Heart left ventricle (tissue), 16 donors: ENCODE measurements around the gene EMC10. TPM values are rescaled to one million over a fixed set of nuclear protein-coding genes. Genes with fewer than 3 reads are reported as not detected.

Experiments
- ATAC-seq, 4 donors: fragments of 200-7000 bp; cut with Tn5 transposase; one replicate each; pipeline ENCODE4 v1.9.1; 2020 to 2022; ENCODE audit warnings: moderate library complexity in 4 of 4, mild to moderate bottlenecking in 3 of 4, moderate number of reproducible peaks in 1 of 4
- DNase-seq, 5 donors: peaks; one replicate each; pipeline ENCODE4 v3.0.0-alpha.2; 2020
- H3K27ac ChIP-seq, 12 donors: fragments of 200-600 bp; sonication (generic) in 4 of 12; one replicate each; pipeline versions ENCODE4 v1.5.0 to v1.8.0; 2016 to 2022; ENCODE audit warnings: mild to moderate bottlenecking in 2 of 12
- H3K27me3 ChIP-seq, 9 donors: fragments of 200-600 bp; sonication (generic) in 2 of 9; one replicate each; pipeline versions ENCODE4 v1.5.1 to v1.8.0; 2016 to 2022; ENCODE audit warnings: mild to moderate bottlenecking in 3 of 9
- H3K36me3 ChIP-seq, 9 donors: fragments of 200-600 bp; sonication (generic) in 2 of 9; one replicate each; pipeline versions ENCODE4 v1.5.0 to v1.8.0; 2018 to 2022; ENCODE audit warnings: mild to moderate bottlenecking in 2 of 9
- H3K4me1 ChIP-seq, 12 donors: fragments of 200-600 bp; sonication (generic) in 4 of 12; one replicate each; pipeline versions ENCODE4 v1.5.0 to v1.8.0; 2016 to 2022; ENCODE audit warnings: mild to moderate bottlenecking in 3 of 12
- H3K4me3 ChIP-seq, 12 donors: fragments of 200-600 bp; sonication (generic) in 4 of 12; one replicate each; pipeline versions ENCODE4 v1.5.0 to v1.8.0; 2017 to 2022; ENCODE audit warnings: mild to moderate bottlenecking in 9 of 12, moderate library complexity in 4 of 12
- H3K9me3 ChIP-seq, 12 donors: fragments of 200-600 bp; sonication (generic) in 4 of 12; one replicate each; pipeline versions ENCODE4 v1.5.0 to v1.8.0; 2016 to 2022; ENCODE audit warnings: mild to moderate bottlenecking in 1 of 12
- POLR2A ChIP-seq, 2 donors: fragments of 450-650 bp; IDR thresholded peaks; one replicate each; pipeline ENCODE4 v1.6.1; 2017; ENCODE audit warnings: antibody characterized with exemption in 2 of 2, mild to moderate bottlenecking in 2 of 2, moderate library complexity in 2 of 2
- WGBS, 4 donors: extraction: QIAGEN DNeasy Blood & Tissue Kit in 2 of 4; methylation state at CpG; one replicate each; pipeline versions ENCODE4 v1.1.5 to v1.1.7; 2013 to 2018; 5-methylcytosine and 5-hydroxymethylcytosine counted together
- intact Hi-C, 10 donors: fragments of 100-400 bp; cut with DNase I; formaldehyde crosslinking; loops; one replicate each; pipeline versions ENCODE4 v1.11.1 to v1.14.2; 2022
- polyA plus RNA-seq, 2 donors: library from polyadenylated mRNA; stranded (reverse); fragments of 200-250 nt; gene quantifications; one replicate each; pipeline ENCODE4 v1.2.3, GENCODE V29; 2013
- total RNA-seq, 9 donors: library from RNA; depleted of rRNA in 2 of 9; stranded (reverse); fragments of >200 nt in 2 of 9; fragmentation: NEBNext Ultra II Directional in 3 of 9; extraction: Animal tissue kit (Norgen Biotek cat#: 25700) in 3 of 9; gene quantifications; one replicate each; pipeline versions ENCODE4 v1.1.0 to v1.2.4, GENCODE V29; 2016 to 2023
- TF ChIP-seq, protein P1 (sequence below), 12 donors: fragments of 200-600 bp; sonication (generic) in 4 of 12; IDR thresholded peaks; one replicate each; pipeline versions ENCODE4 v1.5.0 to v1.8.0; 2018 to 2022; ENCODE audit warnings: antibody characterized with exemption in 12 of 12, mild to moderate bottlenecking in 5 of 12
- donor health status: ischemic (EF 13 %, LVEDD 7.1; RV severe dilation, severe dysfunction).
- donor health status: healthy with polysubstance abuse.
- donor health status: DM: no; HTN: yes; CAD: no.
- donor health status: DM: no; HTN: no; CAD: no.
- donor health status: ischemic (EF 25% LVEDD 6.9; RV normal size, moderate dysfunction).
- donor health status: ischemic (EF 25% LVEDD 5.7; RV mildly dilated, moderate dysfunction).
- donor health status: healthy.
- donor health status: DM: yes; HTN: yes; CAD: no.
- donor health status: ischemic (EF 35%, LVEDD 5.7; RV mildly dilated, moderate dysfunction).
- donor health status: nonischemic (EF 11% LVEDD 7.7; RV severe dilation, severe dysfunction).
- donor health status: DM: yes; HTN: yes; CAD: no.
- donor health status: PGD.
- donor health status: ischemic (EF 29% LVEDD 5.4; RV normal size, mild dysfunction).
- donor health status: nonischemic (EF 23%, LVEDD 6.1; RV moderate dilation, normal function).

EMC10 gene
- total and polyA plus RNA-seq, 11 donors, result 72.8 to 138 (median 95.3) TPM

DNA sequence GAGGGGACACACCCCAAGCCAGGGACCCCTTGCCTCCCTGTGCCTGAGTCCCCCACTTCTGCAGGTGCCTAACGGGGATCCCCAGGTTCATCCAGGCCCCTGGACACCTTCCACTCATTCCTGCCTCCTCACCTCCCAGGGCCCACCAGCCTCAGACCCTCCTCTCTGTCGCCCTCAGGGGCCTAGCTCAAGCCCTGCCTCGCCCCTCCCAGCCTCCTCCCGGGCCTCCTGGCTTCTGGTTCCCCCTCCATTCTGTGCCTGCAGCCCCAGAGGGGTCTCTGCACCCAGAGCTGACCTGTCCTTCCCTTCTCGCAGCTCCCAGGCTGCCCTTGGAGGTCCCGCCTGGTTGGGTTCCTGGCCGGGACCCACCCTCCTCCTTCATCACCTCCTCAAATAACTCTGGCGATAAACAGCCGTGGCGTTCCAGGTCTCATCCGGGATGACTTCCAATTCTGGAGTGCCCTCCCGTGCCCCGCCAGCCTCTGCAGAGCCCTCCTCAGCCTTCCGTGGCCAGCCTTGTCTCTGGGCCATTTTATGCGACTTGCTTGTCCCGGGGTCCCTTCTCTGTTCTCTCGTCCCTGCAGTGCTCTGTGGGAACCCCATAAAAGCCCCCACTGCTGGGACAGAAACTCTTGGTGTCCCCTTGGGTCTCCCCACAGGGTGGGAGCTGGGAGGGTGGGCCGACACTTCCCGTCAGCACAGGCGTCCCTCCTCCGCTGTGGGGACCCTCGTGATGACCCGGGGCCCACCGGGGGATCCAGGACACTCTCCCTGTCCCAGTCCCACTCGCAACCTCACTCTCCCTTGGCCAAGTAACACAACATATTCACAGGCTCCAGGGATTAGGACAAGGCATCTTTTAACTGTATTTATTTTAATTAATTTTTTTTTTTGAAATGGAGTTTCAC is 25.5 kb downstream of the EMC10 start:
- TF ChIP-seq, protein P1, sequence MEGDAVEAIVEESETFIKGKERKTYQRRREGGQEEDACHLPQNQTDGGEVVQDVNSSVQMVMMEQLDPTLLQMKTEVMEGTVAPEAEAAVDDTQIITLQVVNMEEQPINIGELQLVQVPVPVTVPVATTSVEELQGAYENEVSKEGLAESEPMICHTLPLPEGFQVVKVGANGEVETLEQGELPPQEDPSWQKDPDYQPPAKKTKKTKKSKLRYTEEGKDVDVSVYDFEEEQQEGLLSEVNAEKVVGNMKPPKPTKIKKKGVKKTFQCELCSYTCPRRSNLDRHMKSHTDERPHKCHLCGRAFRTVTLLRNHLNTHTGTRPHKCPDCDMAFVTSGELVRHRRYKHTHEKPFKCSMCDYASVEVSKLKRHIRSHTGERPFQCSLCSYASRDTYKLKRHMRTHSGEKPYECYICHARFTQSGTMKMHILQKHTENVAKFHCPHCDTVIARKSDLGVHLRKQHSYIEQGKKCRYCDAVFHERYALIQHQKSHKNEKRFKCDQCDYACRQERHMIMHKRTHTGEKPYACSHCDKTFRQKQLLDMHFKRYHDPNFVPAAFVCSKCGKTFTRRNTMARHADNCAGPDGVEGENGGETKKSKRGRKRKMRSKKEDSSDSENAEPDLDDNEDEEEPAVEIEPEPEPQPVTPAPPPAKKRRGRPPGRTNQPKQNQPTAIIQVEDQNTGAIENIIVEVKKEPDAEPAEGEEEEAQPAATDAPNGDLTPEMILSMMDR (IDR thresholded peaks at IDR 0.05), result no peak
- peak; percentile 20 to 76 for TF ChIP-seq POLR2A (IDR thresholded peaks at IDR 0.05)
- peak overlapping the region; percentile 78 to 100 (median 93) for H3K27ac ChIP-seq
- peaks cover 0 to 8% (median 0%) of the 10 kb centered on the region in 12 donors for H3K4me1 ChIP-seq
- no peaks in the 10 kb centered on the region for H3K27me3 ChIP-seq
- 36 to 46% (median 41%) methylated on average over 25 of the region's 25 CpGs for WGBS, 4 donors
- ATAC-seq, result peak; percentile 56 to 64 (median 60)
- intact Hi-C loops, result no loop called here
- peaks cover 0 to 11% (median 0%) of the 10 kb centered on the region in 9 donors for H3K36me3 ChIP-seq
- no peaks in the 10 kb centered on the region for H3K9me3 ChIP-seq
- DNase-seq, result peak; percentile 79 to 90 (median 82)
- peak overlapping the region; percentile 6 to 67 (median 51) for H3K4me3 ChIP-seq

DNA sequence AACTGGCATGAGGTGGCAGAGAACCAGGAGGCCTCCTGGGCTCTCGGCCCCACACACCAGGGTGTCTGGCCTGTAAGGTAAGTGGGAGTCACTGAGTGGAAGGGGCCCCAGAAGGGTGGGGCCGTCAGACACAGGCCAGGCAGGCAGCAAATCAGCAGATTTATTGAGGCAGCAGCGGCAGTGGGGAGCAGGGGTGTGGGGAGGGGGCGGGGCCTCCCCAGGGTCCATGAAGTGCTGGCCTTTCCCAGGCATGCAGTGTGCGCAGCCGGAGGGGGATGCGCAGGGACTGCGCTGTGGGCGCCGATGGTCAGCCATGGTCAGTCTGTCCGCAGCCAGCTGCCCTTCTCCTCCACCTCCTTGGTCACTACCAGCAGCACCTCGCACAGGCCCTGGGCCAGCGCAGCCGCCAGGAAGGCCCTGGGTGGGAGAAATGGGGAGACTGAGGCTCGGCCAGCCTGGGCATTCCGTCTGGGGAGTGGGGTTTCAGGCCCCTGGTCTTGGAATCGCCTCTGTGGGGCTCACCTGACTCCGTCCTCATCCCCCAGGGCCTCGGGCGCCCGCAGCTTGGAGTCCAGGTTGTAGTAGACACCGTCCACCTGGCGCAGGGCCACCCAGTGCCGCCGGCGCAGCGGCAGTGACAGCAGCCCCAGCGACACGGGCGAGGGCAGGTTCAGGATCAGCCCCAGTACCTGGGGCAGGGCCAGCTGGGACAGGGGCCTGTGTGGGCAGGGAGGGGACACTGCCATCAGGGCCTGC is 29.7 kb downstream of the EMC10 start:
- WGBS, 4 donors, result 81 to 94% (median 93%) methylated on average over 14 to 30 of the region's 30 CpGs
- ATAC-seq, result no peak
- TF ChIP-seq, protein P1 (IDR thresholded peaks at IDR 0.05), result no peak
- TF ChIP-seq POLR2A (IDR thresholded peaks at IDR 0.05), result no peak

DNA sequence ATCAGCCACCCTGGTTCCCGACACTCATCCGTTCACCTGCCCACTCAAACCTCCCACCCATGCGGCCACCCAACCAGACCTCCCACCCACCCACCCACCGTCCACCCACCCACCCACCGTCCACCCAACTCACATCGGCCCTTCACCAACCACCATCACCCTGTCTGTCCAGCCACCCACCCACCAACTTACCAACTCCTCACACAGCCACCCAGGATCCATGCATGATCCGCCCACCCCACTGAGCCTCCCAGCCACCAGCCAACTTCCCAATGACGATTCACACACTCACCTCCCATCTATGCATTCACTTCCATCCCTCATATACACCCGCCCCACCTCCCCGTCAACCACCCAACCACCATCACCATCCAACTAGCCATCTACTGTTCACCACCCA is 30.4 kb downstream of the EMC10 start:
- no peak for TF ChIP-seq POLR2A (IDR thresholded peaks at IDR 0.05)
- Histone ChIP-seq H3K4me1 (peaks cover 0 to 25% (median 8%) of the 10 kb centered on the region in 12 donors), H3K4me3 (no peak overlapping the region), H3K27me3 (no peaks in the 10 kb centered on the region), H3K36me3 (peaks cover 0 to 11% (median 0%) of the 10 kb centered on the region in 9 donors), H3K27ac (no peak overlapping the region), H3K9me3 (no peaks in the 10 kb centered on the region)
- intact Hi-C loops, result no loop called here
- WGBS, 4 donors, result 94 to 99% (median 97%) methylated on average over 9 to 10 of the region's 10 CpGs
- ATAC-seq, result no peak
- peak in 1 of 5 donors; percentile 26 for DNase-seq

More for the DNA sequence above, 29.7 kb downstream of the EMC10 start:
- intact Hi-C loops, result no loop called here
- no peak overlapping the region for H3K27ac ChIP-seq
- H3K27me3 ChIP-seq, result no peaks in the 10 kb centered on the region
- peaks cover 0 to 22% (median 8%) of the 10 kb centered on the region in 12 donors for H3K4me1 ChIP-seq
- DNase-seq, result peak in 1 of 5 donors; percentile 63
- H3K9me3 ChIP-seq, result no peaks in the 10 kb centered on the region
- H3K36me3 ChIP-seq, result peaks cover 0 to 11% (median 0%) of the 10 kb centered on the region in 9 donors
- H3K4me3 ChIP-seq, result no peak overlapping the region

DNA sequence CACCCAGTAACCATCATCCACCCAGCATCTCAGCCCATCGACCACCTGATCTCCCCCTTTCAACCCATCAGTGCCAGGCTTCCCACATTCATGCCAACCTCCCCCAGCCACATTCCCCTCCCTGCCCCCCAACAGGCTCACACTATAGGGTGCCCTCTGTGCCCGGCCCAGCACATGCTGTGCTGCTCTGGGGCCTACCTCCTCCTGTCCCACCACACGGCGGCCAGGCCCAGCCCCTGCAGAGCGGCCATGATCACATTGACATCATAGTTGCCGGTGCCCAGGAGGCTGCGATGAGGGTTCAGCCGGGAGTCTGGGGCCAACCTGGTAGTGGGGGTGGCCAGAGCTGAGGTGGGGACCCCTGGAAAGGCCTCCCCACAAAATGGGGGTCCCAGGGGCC is 31.1 kb downstream of the EMC10 start:
- H3K27me3 ChIP-seq, result no peaks in the 10 kb centered on the region
- no peak overlapping the region for H3K4me3 ChIP-seq
- H3K27ac ChIP-seq, result no peak overlapping the region
- no peak for ATAC-seq
- H3K36me3 ChIP-seq, result peaks cover 0 to 11% (median 0%) of the 10 kb centered on the region in 9 donors
- DNase-seq, result peak in 1 of 5 donors; percentile 47
- intact Hi-C loops, result no loop called here
- TF ChIP-seq POLR2A (IDR thresholded peaks at IDR 0.05), result no peak
- TF ChIP-seq, protein P1 (IDR thresholded peaks at IDR 0.05), result no peak
- WGBS, 4 donors, result 88 to 97% (median 96%) methylated on average over 7 to 8 of the region's 8 CpGs
- no peaks in the 10 kb centered on the region for H3K9me3 ChIP-seq
- H3K4me1 ChIP-seq, result peaks cover 0 to 21% (median 8%) of the 10 kb centered on the region in 12 donors
